Measurements from ENCODE around the gene SETD2. TPM values are rescaled to one million over a fixed set of nuclear protein-coding genes. Genes with fewer than 3 reads are reported as not detected.

Gene SETD2, protein sequence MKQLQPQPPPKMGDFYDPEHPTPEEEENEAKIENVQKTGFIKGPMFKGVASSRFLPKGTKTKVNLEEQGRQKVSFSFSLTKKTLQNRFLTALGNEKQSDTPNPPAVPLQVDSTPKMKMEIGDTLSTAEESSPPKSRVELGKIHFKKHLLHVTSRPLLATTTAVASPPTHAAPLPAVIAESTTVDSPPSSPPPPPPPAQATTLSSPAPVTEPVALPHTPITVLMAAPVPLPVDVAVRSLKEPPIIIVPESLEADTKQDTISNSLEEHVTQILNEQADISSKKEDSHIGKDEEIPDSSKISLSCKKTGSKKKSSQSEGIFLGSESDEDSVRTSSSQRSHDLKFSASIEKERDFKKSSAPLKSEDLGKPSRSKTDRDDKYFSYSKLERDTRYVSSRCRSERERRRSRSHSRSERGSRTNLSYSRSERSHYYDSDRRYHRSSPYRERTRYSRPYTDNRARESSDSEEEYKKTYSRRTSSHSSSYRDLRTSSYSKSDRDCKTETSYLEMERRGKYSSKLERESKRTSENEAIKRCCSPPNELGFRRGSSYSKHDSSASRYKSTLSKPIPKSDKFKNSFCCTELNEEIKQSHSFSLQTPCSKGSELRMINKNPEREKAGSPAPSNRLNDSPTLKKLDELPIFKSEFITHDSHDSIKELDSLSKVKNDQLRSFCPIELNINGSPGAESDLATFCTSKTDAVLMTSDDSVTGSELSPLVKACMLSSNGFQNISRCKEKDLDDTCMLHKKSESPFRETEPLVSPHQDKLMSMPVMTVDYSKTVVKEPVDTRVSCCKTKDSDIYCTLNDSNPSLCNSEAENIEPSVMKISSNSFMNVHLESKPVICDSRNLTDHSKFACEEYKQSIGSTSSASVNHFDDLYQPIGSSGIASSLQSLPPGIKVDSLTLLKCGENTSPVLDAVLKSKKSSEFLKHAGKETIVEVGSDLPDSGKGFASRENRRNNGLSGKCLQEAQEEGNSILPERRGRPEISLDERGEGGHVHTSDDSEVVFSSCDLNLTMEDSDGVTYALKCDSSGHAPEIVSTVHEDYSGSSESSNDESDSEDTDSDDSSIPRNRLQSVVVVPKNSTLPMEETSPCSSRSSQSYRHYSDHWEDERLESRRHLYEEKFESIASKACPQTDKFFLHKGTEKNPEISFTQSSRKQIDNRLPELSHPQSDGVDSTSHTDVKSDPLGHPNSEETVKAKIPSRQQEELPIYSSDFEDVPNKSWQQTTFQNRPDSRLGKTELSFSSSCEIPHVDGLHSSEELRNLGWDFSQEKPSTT (N-terminal part only)
- total RNA-seq = 25.7 and 31.5 TPM in 2 replicates

DNA sequence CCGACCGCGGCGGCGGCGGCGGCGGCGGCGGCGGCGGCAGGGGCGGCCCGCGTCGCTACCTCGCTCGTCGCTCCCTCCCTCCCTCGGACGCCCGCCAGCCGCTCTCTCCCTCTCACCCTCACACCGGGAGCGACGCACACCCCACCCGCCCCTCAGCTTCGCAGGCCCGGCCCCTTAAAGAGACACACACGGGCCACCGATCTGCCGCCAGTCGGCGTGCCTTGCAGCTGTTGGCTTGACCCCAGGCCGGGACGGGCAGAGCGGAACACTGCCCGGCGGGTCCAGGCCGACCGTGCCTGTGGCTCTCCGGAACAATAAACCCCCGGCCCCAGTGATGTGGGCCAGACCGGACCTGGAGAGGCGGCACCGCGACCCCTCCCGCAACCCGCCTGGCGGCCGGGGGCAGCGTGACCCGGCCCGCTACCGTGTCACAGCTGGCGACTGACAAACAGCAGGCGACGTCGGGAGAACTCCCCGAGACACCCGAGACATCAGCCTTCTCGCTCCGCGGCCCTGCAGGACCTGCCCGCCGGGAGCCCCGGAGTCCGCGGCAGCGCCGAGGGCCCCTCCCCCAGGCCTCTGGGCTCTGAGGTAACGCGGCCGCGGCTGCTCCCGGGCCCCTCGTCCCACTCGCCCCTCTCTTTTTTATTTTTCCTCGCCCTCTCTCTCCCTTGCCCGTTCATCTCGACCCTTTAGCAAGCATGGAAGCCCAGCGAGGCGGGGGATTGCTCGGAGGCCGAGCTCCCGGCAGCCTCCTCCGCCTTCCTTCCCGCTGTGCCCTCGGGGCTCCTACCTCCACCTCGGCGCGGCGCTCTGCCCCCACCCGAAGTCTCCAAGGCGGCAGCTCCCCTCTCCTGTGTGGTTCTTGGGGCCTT is at the start of gene SETD2:
TSS of gene SETD2 (minus strand) at position 107 of the 875 bp plus-strand sequence. CDS start 189 bp downstream, outside the sequence.

DNA sequence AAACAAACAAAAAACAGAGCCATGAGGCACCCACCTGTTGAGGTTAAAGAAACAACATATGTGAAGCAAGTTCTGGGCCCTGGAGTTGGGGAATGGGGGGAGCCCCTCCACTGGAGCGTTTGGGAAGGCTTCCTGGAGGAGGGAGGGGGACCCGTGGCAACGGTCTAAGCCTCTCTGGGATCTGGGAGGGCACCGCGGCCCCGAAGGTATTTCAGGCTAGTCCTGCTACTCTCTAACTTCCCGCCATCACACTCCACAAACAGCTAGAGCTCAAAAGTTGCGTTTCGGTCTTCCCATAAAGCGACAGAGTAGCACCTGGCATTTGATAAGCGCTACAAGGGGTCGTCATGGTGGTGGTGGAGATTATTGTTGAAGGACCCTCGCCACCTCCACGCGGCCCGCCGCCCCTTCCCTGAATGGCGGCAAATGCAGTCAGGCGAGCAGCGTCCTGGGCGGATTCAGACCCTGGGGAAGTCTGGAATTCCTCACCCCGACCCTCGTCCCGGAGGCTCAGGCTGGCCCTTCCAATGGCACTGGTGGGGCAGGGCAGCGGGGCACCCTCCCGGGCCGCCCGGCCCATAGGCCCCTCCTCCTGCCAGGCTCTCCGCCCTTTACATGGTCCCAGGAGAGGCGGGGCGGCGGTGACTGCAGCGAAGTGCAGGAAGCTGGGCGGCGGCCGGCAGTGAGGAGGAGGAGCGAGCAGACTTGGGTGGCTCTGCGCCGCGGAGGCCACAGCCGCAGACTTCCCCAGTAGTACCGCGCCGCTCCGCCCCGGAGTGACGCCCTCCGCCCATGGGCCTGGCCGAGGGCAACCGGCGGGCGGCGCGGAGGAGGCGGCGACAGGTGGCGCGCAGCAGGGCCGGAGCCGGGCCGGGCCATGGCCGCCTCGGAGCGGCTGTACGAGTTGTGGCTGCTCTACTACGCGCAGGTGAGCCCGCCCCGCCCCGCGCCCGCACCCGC is 184.6 kb downstream of the SETD2 start, which contains the start of gene NBEAL2:
TSS of gene NBEAL2 (plus strand) at position 682 of the 960 bp plus-strand sequence. CDS start at position 878, 196 bp downstream.

DNA sequence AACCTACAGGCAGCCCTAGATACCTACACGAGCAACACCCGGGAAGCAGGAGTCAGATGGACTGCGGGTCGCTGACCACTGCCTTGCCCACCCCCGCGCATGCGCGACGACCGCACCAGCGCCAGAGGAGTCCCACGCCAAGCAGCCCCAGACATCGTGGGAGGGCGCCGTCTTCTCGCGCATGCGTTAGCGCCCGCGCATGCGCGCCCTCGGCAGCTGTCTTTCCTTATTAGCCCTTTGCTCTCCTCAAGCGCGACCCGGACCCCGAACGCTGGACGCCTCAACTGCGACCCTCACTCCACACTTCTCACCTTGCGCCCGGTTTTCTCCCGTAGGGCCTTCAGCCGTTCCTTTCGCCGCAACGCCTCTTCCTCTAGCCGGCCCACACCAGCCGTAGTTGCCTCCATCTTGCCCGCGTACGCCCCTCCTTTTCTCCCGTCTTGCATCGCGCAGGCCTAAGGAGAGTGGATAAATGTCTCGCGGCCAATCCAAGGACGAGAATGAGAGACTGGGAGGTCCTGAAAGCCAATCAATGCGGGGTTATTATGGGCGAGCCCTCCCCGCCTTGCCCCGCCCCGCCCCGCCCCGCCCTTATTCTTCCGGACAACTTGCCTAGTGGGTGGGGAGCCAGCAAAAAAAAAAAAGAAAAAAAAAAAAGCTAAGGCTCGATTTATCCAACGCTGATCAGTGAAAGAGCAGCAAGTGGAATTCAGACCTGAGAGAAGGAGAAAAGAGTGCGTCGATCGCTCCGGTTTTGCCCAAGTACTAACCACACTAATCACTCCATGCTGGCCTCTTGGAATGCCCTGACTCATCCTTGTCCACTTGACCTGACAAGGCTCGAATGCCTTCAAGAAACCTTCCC is 187.4 kb downstream of the SETD2 start, which contains the start of gene CCDC12:
TSS of gene CCDC12 (minus strand) at position 420 of the 865 bp plus-strand sequence. CDS start at position 407, 13 bp downstream.

Small RNA genes lying within 50 kb of the gene (small RNA-seq; reads per million reads assigned to genes)
- gene MRPL57P3 = not detected

Other genes starting within 250 kb of the SETD2 start
- 23.1 and 26.6 TPM in 2 replicates for gene CCDC12, start 187.4 kb downstream of the SETD2 start, total RNA-seq
- 3.3 and 4.5 TPM in 2 replicates for gene NBEAL2, start 184.4 kb downstream of the SETD2 start, total RNA-seq
- 3.7 and 5.5 TPM in 2 replicates for gene KIF9, start 118.7 kb upstream of the SETD2 start, total RNA-seq
- gene KLHL18, start 118.8 kb upstream of the SETD2 start, total RNA-seq = 18.0 and 21.9 TPM in 2 replicates
- gene PTPN23, start 216.9 kb upstream of the SETD2 start, total RNA-seq = 23.1 and 42.6 TPM in 2 replicates

Measured in subcutaneous preadipocyte (primary cell).